Activated CD8-positive, alpha-beta memory T cell treated with anti-CD3 and anti-CD28 coated beads for 4 hours (primary cell): ENCODE data around the gene C4B.
"Not testable (repeated sequence)": the region's sequence is repeated elsewhere in the genome, so short reads cannot be mapped to it uniquely, and the experiment has no call there.

Experiments
- DNase-seq, 2 donors: peaks; one replicate each; pipeline ENCODE4 v3.0.0-alpha.2; 2020; ENCODE audit warnings: low read depth in 2 of 2

C4B gene

DNA sequence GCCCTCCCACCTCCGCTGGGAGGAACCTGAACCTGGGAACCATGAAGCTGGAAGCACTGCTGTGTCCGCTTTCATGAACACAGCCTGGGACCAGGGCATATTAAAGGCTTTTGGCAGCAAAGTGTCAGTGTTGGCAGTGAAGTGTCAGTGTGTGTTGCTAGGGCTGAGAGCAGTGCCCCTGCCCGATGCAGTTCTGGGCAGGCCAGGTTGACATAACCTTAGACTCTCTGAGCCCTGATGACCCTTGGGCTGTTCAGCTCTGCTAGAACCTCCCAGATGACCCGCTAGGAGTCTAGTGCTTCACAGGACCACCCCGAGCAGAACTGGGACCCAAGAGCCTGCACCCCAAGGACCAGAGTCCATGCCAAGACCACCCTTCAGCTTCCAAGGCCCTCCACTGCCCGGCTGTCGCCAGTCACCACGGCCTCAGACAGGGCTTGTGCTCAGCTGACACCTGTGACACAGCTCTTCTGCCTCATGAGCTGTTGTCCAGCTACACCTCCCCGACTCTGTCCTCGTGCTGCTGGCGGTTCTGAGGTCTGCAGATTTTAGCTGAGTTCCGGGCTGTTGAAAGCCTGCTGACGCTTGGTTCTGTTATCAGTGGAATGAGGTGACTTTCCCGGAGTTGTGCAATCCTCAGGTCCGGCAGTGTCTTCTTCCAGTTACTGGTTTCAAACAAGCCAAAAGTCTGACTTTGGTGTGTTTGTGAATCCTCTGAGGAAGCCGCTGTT lies 20.9 kb downstream of the C4B start:
- not testable (repeated sequence) for DNase-seq

DNA sequence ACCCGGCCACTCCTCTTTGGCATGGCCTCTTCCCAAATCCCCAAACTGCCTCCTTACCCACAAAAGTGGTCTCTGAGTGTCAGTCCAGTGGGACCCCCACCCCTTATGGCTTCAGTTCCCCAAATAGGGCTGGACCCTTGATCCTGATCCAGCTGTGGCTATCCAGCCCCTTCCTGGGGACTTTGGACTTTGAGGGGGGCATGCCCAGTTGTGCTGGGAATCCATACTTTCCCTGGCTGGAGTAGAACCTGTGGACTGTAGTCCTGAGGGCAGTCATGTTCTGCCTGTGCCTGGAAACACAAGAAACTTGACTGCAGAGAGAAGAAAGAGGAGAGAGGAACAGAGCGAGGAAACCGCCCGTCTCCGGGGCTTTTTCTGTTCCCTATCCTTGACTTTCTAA lies 22.5 kb downstream of the C4B start:
- not testable (repeated sequence) for DNase-seq

GRCh38 chr6:32037598-32038524 lies 23.3 kb downstream of the C4B start, which contains the start of gene CYP21A2:
TSS of gene CYP21A2 (plus strand) at chr6:32038415. CDS start at chr6:32038423, 8 bp downstream.
- DNase-seq, result not testable (repeated sequence)

GRCh38 chr6:32038878-32039277 lies 24.3 kb downstream of the C4B start:
- DNase-seq, result not testable (repeated sequence)

DNA sequence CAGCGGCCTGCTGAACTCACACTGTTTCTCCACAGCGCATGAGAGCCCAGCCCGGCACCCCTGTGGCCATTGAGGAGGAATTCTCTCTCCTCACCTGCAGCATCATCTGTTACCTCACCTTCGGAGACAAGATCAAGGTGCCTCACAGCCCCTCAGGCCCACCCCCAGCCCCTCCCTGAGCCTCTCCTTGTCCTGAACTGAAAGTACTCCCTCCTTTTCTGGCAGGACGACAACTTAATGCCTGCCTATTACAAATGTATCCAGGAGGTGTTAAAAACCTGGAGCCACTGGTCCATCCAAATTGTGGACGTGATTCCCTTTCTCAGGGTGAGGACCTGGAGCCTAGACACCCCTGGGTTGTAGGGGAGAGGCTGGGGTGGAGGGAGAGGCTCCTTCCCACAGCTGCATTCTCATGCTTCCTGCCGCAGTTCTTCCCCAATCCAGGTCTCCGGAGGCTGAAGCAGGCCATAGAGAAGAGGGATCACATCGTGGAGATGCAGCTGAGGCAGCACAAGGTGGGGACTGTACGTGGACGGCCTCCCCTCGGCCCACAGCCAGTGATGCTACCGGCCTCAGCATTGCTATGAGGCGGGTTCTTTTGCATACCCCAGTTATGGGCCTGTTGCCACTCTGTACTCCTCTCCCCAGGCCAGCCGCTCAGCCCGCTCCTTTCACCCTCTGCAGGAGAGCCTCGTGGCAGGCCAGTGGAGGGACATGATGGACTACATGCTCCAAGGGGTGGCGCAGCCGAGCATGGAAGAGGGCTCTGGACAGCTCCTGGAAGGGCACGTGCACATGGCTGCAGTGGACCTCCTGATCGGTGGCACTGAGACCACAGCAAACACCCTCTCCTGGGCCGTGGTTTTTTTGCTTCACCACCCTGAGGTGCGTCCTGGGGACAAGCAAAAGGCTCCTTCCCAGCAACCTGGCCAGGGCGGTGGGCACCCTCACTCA lies 25.0 kb downstream of the C4B start:
- not testable (repeated sequence) for DNase-seq

- DNase-seq, result not testable (repeated sequence)
Observed at GRCh38 chr6:32040299-32041049, 25.9 kb downstream of the C4B start.

- DNase-seq, result not testable (repeated sequence)
Observed at GRCh38 chr6:32041050-32041321, 26.4 kb downstream of the C4B start.

DNA sequence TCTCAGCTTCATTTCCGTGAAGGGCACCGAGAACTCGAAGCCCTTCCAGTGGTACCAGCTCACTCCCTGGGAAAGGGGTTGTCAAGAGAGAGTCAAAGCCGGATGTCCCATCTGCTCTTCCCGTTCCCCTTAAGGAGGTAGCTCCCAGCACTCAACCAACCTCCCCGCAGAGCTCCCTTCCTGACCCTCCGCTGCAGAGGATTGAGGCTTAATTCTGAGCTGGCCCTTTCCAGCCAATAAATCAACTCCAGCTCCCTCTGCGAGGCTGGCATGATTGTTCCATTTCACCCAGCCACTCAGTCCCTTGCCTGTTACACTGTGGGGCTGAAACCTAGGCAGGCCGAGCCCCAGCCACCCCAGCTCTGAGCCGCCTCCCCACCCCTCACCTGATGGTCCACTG lies 26.8 kb downstream of the C4B start:
- not testable (repeated sequence) for DNase-seq

GRCh38 chr6:32042276-32042675 lies 27.7 kb downstream of the C4B start:
- not testable (repeated sequence) for DNase-seq

GRCh38 chr6:32043589-32044380 lies 29.2 kb downstream of the C4B start:
- not testable (repeated sequence) for DNase-seq

DNA sequence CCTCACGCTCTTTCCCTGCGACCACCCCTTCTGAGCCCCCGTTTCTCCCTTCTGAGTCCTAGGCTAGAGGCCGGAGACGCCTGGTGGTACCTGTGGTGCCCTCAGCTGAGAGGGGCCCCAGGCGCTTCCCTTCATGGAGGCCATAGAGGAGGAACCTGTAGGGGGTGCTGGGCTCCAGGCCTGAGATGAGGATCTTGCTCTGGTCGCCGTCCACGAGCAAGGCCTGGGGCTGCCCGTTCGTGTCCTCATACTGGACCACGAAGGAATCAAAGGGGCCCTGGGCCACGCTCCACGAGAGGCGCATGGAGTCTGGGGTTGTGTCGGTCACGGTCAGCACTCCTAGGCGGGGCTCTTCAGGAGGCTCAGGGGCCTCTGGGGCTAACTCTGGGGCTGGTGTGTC lies 30.3 kb downstream of the C4B start:
- not testable (repeated sequence) for DNase-seq

DNA sequence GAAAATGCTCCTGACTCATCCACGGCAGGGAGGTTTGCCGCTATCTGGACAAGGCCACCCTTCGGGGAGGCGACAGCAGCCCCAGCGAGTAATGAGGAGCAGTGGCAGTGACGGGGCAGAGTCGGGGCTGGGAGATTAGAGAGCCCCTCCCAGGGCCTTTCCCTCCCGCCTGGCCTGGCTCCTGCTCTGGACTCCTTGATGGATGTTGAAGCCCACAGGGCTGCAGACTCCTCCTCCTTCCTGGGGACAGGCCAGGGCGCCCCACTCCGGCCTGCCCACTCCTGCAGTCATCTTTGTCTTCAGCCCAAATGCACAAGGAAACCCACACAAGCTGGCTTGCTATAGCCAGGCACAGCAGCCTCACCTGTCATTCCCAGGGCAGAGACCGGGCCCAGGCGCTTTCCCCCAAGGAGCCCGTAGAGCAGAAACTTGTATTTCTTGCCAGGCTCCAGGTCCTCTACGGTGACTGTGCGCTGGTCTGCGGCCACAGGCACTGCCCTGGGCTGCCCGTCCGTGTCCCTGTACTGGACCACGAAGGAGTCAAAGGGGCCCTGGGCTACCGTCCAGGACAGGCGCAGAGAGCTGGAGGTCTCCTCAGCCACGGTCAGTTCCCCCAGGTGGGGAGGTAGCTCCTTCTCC lies 31.3 kb downstream of the C4B start:
- DNase-seq, result no peak

- DNase-seq, result no peak
Observed at GRCh38 chr6:32046450-32047083, 32.0 kb downstream of the C4B start.

- no peak for DNase-seq
Observed at GRCh38 chr6:32047084-32047478, 32.5 kb downstream of the C4B start.

DNA sequence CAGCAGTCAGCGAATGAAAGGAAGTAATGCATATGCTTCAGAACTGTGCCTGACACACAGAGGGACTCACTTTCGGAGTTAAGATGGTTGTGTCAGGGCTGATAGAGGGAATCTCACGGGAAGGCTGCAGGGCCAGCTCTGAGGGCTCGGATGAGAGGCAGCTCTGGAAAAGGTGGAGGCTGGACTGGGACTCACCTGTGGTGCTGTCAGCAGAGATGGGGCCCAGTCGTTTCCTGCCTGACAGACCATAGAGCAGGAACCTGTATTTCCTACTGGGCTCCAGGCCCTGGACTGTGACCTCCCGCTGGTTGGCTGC lies 32.9 kb downstream of the C4B start:
- DNase-seq, result no peak

DNA sequence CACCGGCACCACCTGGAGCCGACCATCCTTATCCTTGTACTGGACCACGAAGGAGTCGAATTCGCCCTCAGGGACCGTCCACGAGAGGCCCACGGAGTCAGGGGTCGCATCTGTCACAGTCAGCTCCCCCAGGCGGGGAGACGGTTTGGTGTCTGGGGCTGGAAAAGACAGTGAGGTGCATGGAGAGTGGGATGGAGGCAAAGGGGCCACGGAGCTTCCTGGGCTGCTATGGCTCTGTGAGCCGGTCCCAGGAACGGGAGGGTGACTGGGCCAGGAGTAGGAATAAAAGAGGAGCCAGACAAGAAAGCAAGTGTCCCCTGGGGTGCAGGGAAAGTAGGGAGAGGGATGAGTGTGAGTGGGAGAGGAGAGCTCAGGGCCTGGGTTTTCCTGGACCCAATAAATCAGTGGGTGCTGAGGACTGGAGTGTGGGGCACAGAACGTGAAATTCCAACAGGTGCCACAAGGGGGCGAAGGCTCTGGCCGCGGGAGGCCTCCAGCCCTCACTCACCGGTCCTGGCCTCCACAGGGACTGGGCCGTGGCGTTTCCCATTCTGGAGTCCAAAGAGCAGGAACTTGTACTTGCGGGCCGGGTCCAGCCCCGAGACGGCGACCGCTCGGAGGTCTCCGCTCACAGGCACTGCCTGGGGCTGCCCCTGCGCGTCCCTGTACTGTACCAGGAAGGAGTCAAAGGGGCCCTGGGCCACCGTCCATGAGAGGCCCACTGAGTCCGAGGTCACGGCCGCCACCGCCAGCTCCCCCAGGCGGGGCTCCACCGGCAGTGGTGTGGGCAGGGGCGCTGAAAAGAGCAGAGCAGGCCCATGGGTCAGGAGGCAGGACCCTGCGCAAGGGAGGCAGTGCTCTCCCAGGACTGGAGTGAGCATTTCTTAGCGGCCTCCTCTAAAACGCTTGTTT lies 33.5 kb downstream of the C4B start:
- peak; percentile 27 to 42 for DNase-seq

GRCh38 chr6:32049149-32049548 lies 34.6 kb downstream of the C4B start:
- not testable (repeated sequence) for DNase-seq

GRCh38 chr6:32049736-32050135 lies 35.1 kb downstream of the C4B start:
- DNase-seq, result not testable (repeated sequence)
